SH-SY5Y (cell line): ENCODE measurements around the gene MMP24OS.

Experiments
- GATA2 ChIP-seq: IDR thresholded peaks from 2 replicates; pipeline ENCODE4 v1.6.1; 2011; ENCODE audit warnings: mild to moderate bottlenecking, low read depth, low read length
- GATA3 ChIP-seq: IDR thresholded peaks from 2 replicates; pipeline ENCODE4 v1.6.1; 2011; ENCODE audit warnings: low read depth, mild to moderate bottlenecking, low read length, moderate library complexity

GRCh38 chr20:35243986-35244385 lies 33.9 kb downstream of the MMP24OS start:
- TF ChIP-seq GATA2 (no peak), GATA3 (no peak)
